GM19438 (cell line): ENCODE results near the gene WDR77.

ENCODE experiments used
- ATAC-seq: cut with Tn5 transposase; IDR thresholded peaks from one replicate; pipeline ENCODE4 v1.9.1; 2021; ENCODE audit warnings: low read depth; ENCODE audit not compliant: unreplicated experiment

WDR77 gene

DNA sequence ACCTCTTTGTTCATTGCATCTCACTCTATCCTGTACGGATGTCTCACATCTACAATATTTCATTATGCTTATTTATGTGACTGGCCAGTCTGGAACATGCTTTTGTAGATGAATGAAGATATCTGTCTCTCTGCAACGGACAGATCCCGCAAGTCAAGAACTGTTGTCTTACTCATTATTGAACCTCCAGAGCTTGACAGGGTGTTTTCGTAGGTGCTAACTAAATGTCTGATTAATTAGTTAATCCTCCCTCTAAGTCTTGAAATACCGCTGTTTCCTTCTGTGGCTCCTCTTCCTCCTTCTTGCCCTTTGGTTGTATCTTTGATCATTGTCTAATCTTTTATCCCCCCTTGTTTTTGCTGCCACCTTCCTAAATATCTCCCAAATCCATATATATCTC, 21.5 kb upstream of the WDR77 start:
- ATAC-seq = no peak

DNA sequence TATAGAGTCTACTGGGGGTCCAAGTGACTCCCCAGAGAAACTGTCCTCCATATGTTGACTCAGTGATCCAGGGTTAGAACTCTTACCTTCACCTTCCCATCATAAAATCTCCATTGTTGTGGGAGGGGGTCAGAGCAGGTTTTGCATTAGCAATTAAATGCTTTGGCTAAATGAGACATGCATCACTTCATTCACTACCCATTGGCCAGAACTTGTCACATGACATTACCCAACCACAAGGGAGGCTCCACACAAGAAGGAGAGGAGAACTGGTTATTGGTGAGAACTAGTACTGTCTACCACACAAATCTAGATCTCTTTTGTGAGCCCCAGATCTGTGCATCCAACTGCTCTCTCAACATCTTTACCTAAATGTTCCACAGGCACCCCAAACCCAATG, 20.5 kb upstream of the WDR77 start:
- ATAC-seq = no peak

DNA sequence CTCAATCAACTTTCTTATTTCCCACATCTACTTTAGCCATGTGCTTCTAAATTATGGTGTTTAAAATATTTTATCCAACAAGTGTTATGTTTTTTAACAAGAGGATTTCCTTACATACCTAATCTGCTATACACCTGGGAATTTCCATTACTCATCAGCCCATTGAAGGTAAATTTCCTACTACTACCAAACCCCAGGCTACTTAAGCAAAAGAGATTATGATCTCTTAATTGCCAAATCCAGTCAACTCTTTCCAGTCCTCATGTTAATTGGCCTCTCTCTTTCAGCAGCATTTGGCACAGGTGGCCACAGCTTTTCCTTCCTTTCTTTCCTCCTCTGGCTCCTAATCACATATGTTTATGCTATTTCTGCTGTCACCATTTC, 19.7 kb upstream of the WDR77 start:
- ATAC-seq = no peak

DNA sequence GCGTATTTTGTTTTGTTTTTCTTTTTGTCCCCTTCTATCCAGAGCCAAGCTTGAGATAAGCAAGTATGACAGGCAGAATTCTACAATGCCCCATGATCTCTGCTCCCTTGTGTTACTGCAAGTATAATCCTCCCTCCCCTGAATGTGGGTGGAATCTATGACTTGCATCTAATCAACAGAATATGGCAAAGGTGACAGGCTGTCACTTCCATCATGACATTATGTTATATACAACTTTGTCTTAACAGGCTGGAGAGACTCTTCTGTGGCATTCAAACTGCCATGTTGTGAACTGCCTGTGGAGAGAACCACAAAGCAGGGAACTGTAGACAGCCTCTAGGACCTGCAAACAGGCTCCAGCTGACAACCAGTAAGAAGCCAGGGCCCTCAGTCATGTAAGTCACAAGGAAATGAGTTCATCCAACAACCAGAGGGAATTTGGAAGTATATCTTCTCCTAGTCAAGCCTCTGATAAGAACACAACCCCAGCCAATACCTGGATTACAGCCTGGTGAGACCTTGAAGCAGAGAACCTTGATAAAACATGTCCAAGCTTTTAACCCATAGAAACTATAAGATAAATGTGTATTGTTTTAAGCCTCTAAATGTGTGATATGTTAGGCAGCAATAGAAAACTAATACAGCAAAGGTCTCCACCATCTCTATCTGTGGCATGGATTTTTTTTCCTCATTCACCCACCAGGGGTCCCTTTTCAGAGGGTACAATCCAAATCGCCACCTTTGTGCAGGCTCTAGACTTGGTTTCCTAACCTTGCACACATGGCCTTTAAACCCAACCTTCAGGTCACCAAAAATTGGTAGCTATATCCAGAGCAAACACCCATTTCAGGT, 19.0 kb upstream of the WDR77 start:
- no peak for ATAC-seq

DNA sequence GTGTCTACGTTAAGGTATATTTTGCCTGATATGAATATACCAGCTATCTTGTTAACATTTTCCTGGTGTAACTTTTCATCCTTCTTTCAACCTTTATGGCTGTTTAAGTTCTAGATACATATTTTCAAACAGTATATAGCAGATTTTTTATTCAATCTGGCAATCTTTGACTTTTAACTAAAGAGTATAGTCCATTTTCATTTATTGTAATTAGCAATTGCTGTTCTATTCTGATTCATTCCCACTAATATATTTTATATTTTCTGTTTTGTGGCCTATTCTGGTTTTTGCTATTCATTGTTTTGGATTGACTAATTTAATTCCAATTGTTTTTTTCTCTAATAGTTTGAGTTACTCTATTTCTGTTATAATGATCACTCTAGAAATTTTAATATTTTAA, 17.4 kb upstream of the WDR77 start:
- no peak for ATAC-seq

- ATAC-seq = no peak
These were observed 16.7 kb upstream of the WDR77 start for GRCh38 chr1:111465754-111466153.

DNA sequence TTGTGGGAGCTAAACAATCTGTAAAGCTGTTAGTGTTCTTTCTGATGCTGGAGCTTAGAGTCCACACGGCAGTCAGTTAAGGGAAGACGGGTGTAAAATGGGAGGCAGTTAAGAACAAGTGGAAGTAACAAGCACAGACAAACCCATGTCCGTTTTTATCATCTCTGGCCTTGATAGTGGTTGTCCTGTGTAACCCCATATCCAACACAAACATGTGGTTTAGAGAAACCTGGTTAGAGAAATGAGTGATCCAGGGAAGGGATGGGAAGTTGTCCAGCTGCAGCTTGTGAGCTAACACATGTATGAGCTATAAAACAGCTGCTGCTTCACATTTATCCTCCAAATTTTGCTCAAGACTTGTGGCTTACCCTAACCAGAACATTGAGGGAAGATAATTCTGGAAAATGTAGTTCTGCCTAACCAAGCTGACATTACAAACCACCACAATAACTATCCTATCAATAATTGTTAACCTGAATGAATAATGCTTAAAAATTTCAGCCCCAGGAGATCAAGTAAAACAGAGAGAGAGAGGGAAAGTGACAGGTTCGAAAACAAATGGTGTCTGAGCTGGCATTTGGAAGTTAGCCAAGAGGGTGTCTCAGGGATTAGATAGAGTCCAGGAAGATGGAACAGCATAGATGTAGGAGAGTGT, 14.1 kb upstream of the WDR77 start:
- ATAC-seq = no peak

GRCh38 chr1:111462370-111463028, 13.4 kb upstream of the WDR77 start:
- ATAC-seq = no peak

DNA sequence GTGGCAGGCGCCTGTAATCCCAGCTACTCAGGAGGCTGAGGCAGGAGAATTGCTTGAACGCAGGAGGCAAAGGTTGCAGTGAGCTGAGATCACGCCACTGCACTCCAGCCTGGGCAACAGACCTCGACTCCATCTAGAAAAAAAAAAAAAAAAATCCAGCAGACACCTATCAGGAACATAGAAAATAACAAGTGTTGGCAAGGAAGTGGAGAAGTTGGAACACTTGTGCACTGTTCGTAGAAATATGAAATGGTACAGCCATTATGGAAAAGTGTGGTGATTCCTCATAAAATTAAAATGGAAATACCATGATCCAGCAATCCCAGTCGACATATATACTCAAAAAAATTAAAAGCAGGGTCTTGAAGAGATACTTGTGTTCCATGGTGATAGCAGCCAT, 12.7 kb upstream of the WDR77 start:
- ATAC-seq = no peak

- ATAC-seq = no peak
These were observed 6.6 kb upstream of the WDR77 start for GRCh38 chr1:111455642-111456031.

GRCh38 chr1:111454859-111455641, 6.0 kb upstream of the WDR77 start:
- ATAC-seq = no peak

- ATAC-seq = no peak
These were observed 4.7 kb upstream of the WDR77 start for GRCh38 chr1:111453706-111454105.

GRCh38 chr1:111452581-111452980, 3.5 kb upstream of the WDR77 start:
- no peak for ATAC-seq

DNA sequence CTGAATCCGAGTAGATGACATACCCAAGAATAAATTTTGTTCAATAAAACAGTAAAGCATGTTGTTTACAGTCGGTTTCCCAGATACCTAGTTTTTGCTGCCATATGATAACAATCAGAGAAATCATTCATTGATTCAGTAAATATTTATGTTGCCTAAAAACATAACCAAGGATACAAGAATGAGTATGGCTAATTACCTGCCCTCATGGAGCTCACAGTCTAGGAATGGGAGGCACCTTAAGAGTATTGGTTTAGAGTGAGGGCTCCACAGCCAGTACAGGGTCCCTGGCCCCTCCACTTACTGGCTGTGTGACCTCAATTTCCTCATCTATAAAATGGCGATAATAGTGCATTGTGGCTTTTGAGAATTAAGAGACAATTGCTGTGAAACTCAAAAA, 1.1 kb upstream of the WDR77 start:
- ATAC-seq = no peak

- no peak for ATAC-seq
These were observed 604 bp upstream of the WDR77 start for GRCh38 chr1:111449703-111450017.

DNA sequence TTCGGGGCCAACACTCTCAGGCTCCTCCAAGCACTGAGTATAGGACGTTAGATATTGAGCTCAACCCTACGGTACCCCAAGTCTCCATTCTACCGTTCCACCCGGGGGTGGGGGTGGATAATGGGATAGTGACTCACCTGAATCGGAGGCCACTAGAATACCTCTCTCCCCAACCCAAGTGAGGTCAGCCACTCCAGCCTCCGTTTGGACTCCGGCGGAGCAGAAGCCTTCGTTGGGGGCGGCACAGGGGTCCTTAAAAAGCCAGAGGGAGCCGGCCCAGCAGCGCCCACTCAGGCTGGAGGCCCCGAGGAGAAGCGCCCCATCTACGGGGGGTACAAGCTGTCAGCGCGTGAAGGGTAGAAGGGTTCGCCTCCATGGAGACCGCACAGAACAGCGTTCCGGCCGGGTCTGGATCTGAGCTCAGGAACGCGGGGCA, 556 bp downstream of the WDR77 start:
- peak; percentile 29 for ATAC-seq

GRCh38 chr1:111446967-111447892, 1.8 kb downstream of the WDR77 start:
- no peak for ATAC-seq

GRCh38 chr1:111446546-111446945, 2.5 kb downstream of the WDR77 start:
- no peak for ATAC-seq

GRCh38 chr1:111444031-111444430, 5.0 kb downstream of the WDR77 start:
- no peak for ATAC-seq

DNA sequence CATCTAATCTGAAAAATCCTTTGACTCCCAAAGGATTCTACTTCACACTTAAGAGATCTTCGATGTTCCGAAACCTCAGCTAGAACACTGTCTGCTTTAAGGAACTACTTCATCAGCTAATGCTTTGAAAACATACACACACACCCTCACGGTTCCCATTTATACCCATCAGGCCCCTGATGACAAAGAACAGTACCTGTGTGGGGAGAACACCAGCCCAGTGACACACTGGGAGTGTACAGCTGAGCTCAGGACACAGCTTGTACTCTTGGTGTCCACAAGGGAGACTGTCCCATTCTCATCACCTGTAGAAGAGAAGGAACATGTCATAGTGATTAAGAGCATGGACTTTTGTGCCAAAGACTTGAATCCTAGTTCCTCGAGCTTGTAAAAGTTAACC, 6.6 kb downstream of the WDR77 start:
- ATAC-seq = no peak
